ENCODE measurements around the gene B3GNT9.

Gene B3GNT9

GRCh38 chr16:67183284-67183626, 32.5 kb upstream of the B3GNT9 start:
- Mint-ChIP-seq H3K27me3 (no peaks in the 10 kb centered on the region), H3K36me3 (ENCODE audit: insufficient read depth) (peaks cover 3% of the 10 kb centered on the region), H3K4me3 (no peak overlapping the region), H3K9me3 (no peaks in the 10 kb centered on the region), H3K27ac (ENCODE audit: low read depth) (no peak overlapping the region), H3K4me1 (peaks cover 20% of the 10 kb centered on the region)
- ATAC-seq (replicated peaks; ENCODE audit: extremely low read depth, poor library complexity, severe bottlenecking) (no peak), DNase-seq (ENCODE audit: low spot score in 2 of 2) (no peak)

GRCh38 chr16:67182288-67182687, 31.5 kb upstream of the B3GNT9 start:
- peaks cover 4% of the 10 kb centered on the region for H3K36me3 Mint-ChIP-seq (ENCODE audit: insufficient read depth)
- H3K27me3 Mint-ChIP-seq: no peaks in the 10 kb centered on the region
- ATAC-seq (replicated peaks; ENCODE audit: extremely low read depth, poor library complexity, severe bottlenecking) (no peak), DNase-seq (ENCODE audit: low spot score in 2 of 2) (no peak)
- H3K27ac Mint-ChIP-seq (ENCODE audit: low read depth): no peak overlapping the region
- H3K4me3 Mint-ChIP-seq: no peak overlapping the region
- peaks cover 30% of the 10 kb centered on the region for H3K4me1 Mint-ChIP-seq
- H3K9me3 Mint-ChIP-seq: no peaks in the 10 kb centered on the region

GRCh38 chr16:67181346-67181745, 30.5 kb upstream of the B3GNT9 start:
- no peak overlapping the region for H3K4me3 Mint-ChIP-seq
- no peaks in the 10 kb centered on the region for H3K27me3 Mint-ChIP-seq
- ATAC-seq (replicated peaks; ENCODE audit: extremely low read depth, poor library complexity, severe bottlenecking) (no peak), DNase-seq (ENCODE audit: low spot score in 2 of 2) (no peak)
- H3K4me1 Mint-ChIP-seq: peaks cover 32% of the 10 kb centered on the region
- no peaks in the 10 kb centered on the region for H3K9me3 Mint-ChIP-seq
- peaks cover 4% of the 10 kb centered on the region for H3K36me3 Mint-ChIP-seq (ENCODE audit: insufficient read depth)
- no peak overlapping the region for H3K27ac Mint-ChIP-seq (ENCODE audit: low read depth)

- Mint-ChIP-seq H3K36me3 (ENCODE audit: insufficient read depth) (peaks cover 2% of the 10 kb centered on the region), H3K4me3 (no peak overlapping the region), H3K4me1 (peaks cover 27% of the 10 kb centered on the region)
Measured at GRCh38 chr16:67180166-67180565, 29.4 kb upstream of the B3GNT9 start.

GRCh38 chr16:67179421-67180080, 28.8 kb upstream of the B3GNT9 start:
- DNase-seq (ENCODE audit: low spot score in 2 of 2) (no peak), ATAC-seq (replicated peaks; ENCODE audit: extremely low read depth, poor library complexity, severe bottlenecking) (no peak)
- Mint-ChIP-seq H3K27me3 (no peaks in the 10 kb centered on the region), H3K4me3 (no peak overlapping the region), H3K27ac (ENCODE audit: low read depth) (no peak overlapping the region), H3K36me3 (ENCODE audit: insufficient read depth) (peaks cover 1% of the 10 kb centered on the region), H3K4me1 (peaks cover 20% of the 10 kb centered on the region), H3K9me3 (no peaks in the 10 kb centered on the region)

More at GRCh38 chr16:67180166-67180565, 29.4 kb upstream of the B3GNT9 start:
- DNase-seq (ENCODE audit: low spot score in 2 of 2) (no peak), ATAC-seq (replicated peaks; ENCODE audit: extremely low read depth, poor library complexity, severe bottlenecking) (no peak)
- Mint-ChIP-seq H3K27me3 (no peaks in the 10 kb centered on the region), H3K9me3 (no peaks in the 10 kb centered on the region), H3K27ac (ENCODE audit: low read depth) (no peak overlapping the region)

GRCh38 chr16:67177743-67178699, 27.2 kb upstream of the B3GNT9 start:
- peaks cover 6% of the 10 kb centered on the region for H3K36me3 Mint-ChIP-seq (ENCODE audit: insufficient read depth)
- H3K27me3 Mint-ChIP-seq: no peaks in the 10 kb centered on the region
- DNase-seq (ENCODE audit: low spot score in 2 of 2): no peak
- peaks cover 32% of the 10 kb centered on the region for H3K4me1 Mint-ChIP-seq
- no peaks in the 10 kb centered on the region for H3K9me3 Mint-ChIP-seq
- H3K4me3 Mint-ChIP-seq: peak overlapping the region; percentile 69
- peak; percentile 64 for ATAC-seq (replicated peaks; ENCODE audit: extremely low read depth, poor library complexity, severe bottlenecking)
- no peak overlapping the region for H3K27ac Mint-ChIP-seq (ENCODE audit: low read depth)

- no peak overlapping the region for H3K4me3 Mint-ChIP-seq
- no peak for DNase-seq (ENCODE audit: low spot score in 2 of 2)
- no peak for ATAC-seq (replicated peaks; ENCODE audit: extremely low read depth, poor library complexity, severe bottlenecking)
- peaks cover 3% of the 10 kb centered on the region for H3K27me3 Mint-ChIP-seq
- peaks cover 36% of the 10 kb centered on the region for H3K4me1 Mint-ChIP-seq
- peaks cover 10% of the 10 kb centered on the region for H3K36me3 Mint-ChIP-seq (ENCODE audit: insufficient read depth)
- H3K27ac Mint-ChIP-seq (ENCODE audit: low read depth): no peak overlapping the region
- no peaks in the 10 kb centered on the region for H3K9me3 Mint-ChIP-seq
Measured at GRCh38 chr16:67176662-67177061, 25.9 kb upstream of the B3GNT9 start.

GRCh38 chr16:67174706-67175231, 24.0 kb upstream of the B3GNT9 start:
- ATAC-seq (replicated peaks; ENCODE audit: extremely low read depth, poor library complexity, severe bottlenecking): no peak
- Mint-ChIP-seq H3K27ac (ENCODE audit: low read depth) (no peak overlapping the region), H3K4me1 (peaks cover 50% of the 10 kb centered on the region), H3K9me3 (no peaks in the 10 kb centered on the region), H3K36me3 (ENCODE audit: insufficient read depth) (peaks cover 13% of the 10 kb centered on the region), H3K27me3 (peaks cover 18% of the 10 kb centered on the region), H3K4me3 (peak overlapping the region; percentile 84)
- DNase-seq (ENCODE audit: low spot score in 2 of 2): no peak

GRCh38 chr16:67173808-67174705, 23.3 kb upstream of the B3GNT9 start:
- H3K4me3 Mint-ChIP-seq: peak overlapping the region; percentile 84
- ATAC-seq (replicated peaks; ENCODE audit: extremely low read depth, poor library complexity, severe bottlenecking) (peak; percentile 78), DNase-seq (ENCODE audit: low spot score in 2 of 2) (peak in 1 of 2 donors; percentile 40)
- peak overlapping the region; percentile 75 for H3K27ac Mint-ChIP-seq (ENCODE audit: low read depth)
- H3K9me3 Mint-ChIP-seq: no peaks in the 10 kb centered on the region
- peaks cover 13% of the 10 kb centered on the region for H3K36me3 Mint-ChIP-seq (ENCODE audit: insufficient read depth)
- H3K4me1 Mint-ChIP-seq: peaks cover 52% of the 10 kb centered on the region
- peaks cover 25% of the 10 kb centered on the region for H3K27me3 Mint-ChIP-seq

- Mint-ChIP-seq H3K27ac (ENCODE audit: low read depth) (peak overlapping the region; percentile 75), H3K27me3 (peaks cover 32% of the 10 kb centered on the region), H3K9me3 (no peaks in the 10 kb centered on the region), H3K4me1 (peaks cover 45% of the 10 kb centered on the region), H3K36me3 (ENCODE audit: insufficient read depth) (peaks cover 13% of the 10 kb centered on the region), H3K4me3 (peak overlapping the region; percentile 84)
- DNase-seq (ENCODE audit: low spot score in 2 of 2) (no peak), ATAC-seq (replicated peaks; ENCODE audit: extremely low read depth, poor library complexity, severe bottlenecking) (no peak)
Measured at GRCh38 chr16:67173323-67173722, 22.5 kb upstream of the B3GNT9 start.

GRCh38 chr16:67170949-67171649, 20.3 kb upstream of the B3GNT9 start:
- DNase-seq (ENCODE audit: low spot score in 2 of 2) (no peak), ATAC-seq (replicated peaks; ENCODE audit: extremely low read depth, poor library complexity, severe bottlenecking) (no peak)
- Mint-ChIP-seq H3K4me3 (peak overlapping the region; percentile 48), H3K27me3 (peaks cover 53% of the 10 kb centered on the region), H3K4me1 (peaks cover 32% of the 10 kb centered on the region), H3K27ac (ENCODE audit: low read depth) (peak overlapping the region; percentile 39), H3K9me3 (no peaks in the 10 kb centered on the region), H3K36me3 (ENCODE audit: insufficient read depth) (peaks cover 12% of the 10 kb centered on the region)
